Progenitor cell of endocrine pancreas (in vitro differentiated cells): Measurements from ENCODE around the gene MEIOB. TPM values are rescaled to one million over a fixed set of nuclear protein-coding genes. Genes with fewer than 3 reads are reported as not detected.

ENCODE experiments used
- DNase-seq: peaks from one replicate; pipeline ENCODE4 v3.0.0; 2021; ENCODE audit warnings: low spot score; ENCODE audit not compliant: unreplicated experiment
- H3K27ac Mint-ChIP-seq: 2 replicates; pipeline ENCODE4 v1.8.0; 2021; ENCODE audit warnings: mild to moderate bottlenecking, moderate library complexity, mixed read lengths
- H3K27me3 Mint-ChIP-seq: 2 replicates; pipeline ENCODE4 v1.8.0; 2021; ENCODE audit warnings: mixed read lengths
- H3K36me3 Mint-ChIP-seq: 2 replicates; pipeline ENCODE4 v1.8.0; 2022; ENCODE audit warnings: mixed read lengths; ENCODE audit not compliant: insufficient read depth
- H3K4me1 Mint-ChIP-seq: 2 replicates; pipeline ENCODE4 v1.8.0; 2021; ENCODE audit warnings: low read depth, mixed read lengths
- H3K4me3 Mint-ChIP-seq: 2 replicates; pipeline ENCODE4 v1.8.0; 2021; ENCODE audit warnings: low read depth, mild to moderate bottlenecking, moderate library complexity, mixed read lengths
- H3K9me3 Mint-ChIP-seq: 2 replicates; pipeline ENCODE4 v1.8.0; 2021; ENCODE audit warnings: low read depth, mixed read lengths
- total RNA-seq: library from RNA; stranded (reverse); gene quantifications from 2 replicates; pipeline ENCODE4 v1.2.1, GENCODE V29; 2021
- TF ChIP-seq, protein P1 (sequence below): fragments of 200-600 bp; sonication (generic); IDR thresholded peaks from one replicate; pipeline ENCODE4 v1.5.0; 2021; ENCODE audit warnings: antibody characterized with exemption, mild to moderate bottlenecking; ENCODE audit not compliant: unreplicated experiment

MEIOB gene
- total RNA-seq, 1 donor from 2014 or later, result not detected

DNA sequence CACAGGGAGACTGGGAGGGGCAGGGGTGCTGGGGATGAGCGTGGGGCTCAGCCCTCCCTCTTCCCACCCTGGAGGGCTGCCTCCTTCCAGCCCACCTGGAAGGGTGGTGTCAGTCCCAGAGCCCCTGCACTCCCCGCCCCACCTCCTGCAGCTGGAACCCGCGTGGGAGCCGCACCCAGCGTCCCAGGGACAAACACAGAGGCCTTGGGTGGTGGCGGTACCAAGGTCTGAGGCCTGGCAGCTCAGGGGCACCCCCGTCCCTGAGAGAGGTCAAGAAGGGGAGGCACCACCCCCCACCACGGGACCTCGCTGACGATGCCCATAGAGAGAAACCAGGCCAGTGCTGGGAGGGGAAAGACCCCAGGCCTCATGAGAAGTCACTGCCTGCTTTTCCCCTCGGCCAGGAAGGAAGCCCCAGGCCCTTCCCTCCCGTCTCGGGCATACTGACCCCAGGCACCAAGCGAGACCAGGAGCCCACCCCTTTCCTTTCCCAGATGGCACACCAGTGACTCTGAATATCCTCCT is 42.2 kb upstream of the MEIOB start:
- Mint-ChIP-seq H3K4me3 (no peak overlapping the region), H3K27ac (no peak overlapping the region), H3K36me3 (no peaks in the 10 kb centered on the region), H3K4me1 (peaks cover 11% of the 10 kb centered on the region), H3K9me3 (no peaks in the 10 kb centered on the region), H3K27me3 (peaks cover 33% of the 10 kb centered on the region)
- TF ChIP-seq, protein P1, sequence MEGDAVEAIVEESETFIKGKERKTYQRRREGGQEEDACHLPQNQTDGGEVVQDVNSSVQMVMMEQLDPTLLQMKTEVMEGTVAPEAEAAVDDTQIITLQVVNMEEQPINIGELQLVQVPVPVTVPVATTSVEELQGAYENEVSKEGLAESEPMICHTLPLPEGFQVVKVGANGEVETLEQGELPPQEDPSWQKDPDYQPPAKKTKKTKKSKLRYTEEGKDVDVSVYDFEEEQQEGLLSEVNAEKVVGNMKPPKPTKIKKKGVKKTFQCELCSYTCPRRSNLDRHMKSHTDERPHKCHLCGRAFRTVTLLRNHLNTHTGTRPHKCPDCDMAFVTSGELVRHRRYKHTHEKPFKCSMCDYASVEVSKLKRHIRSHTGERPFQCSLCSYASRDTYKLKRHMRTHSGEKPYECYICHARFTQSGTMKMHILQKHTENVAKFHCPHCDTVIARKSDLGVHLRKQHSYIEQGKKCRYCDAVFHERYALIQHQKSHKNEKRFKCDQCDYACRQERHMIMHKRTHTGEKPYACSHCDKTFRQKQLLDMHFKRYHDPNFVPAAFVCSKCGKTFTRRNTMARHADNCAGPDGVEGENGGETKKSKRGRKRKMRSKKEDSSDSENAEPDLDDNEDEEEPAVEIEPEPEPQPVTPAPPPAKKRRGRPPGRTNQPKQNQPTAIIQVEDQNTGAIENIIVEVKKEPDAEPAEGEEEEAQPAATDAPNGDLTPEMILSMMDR, result no peak
- DNase-seq, result no peak

DNA sequence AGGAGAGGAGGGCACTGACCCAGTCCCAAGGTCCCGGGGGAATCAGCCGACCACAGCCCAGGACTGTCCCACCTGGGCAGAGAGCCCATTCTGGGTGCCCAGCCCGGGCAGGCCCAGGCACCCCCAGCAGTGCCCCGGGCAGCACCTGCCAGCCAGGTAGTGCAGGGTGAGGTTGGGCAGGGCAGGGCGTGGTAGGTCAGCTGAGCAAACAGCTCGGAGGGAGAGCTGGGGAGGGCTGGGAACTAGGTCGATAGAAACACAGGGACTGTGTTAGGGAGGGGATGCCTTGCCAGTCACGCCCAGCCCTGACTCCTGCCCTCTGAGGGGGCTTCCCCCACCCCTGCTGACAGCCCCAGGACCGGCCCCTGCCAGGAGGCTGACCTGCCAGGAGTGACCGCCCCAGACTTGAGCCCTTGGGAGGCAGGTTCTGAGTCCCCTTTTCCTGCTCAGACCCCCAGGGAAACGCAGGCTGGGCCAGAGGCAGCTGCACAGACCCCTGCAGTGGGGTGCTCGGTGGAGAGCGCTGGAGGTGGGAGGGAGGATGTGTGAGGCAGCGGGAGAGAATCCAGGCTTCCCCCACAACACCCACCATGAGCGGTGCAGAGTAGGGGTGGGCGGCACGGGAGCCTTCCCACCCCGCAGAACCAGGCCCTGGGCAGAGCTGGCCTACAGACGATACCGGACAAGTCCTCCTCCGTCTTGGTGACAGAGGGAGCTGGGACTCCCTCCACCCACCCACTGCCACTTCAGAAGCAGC is 41.5 kb upstream of the MEIOB start:
- TF ChIP-seq, protein P1, result no peak
- Mint-ChIP-seq H3K9me3 (no peaks in the 10 kb centered on the region), H3K27ac (no peak overlapping the region), H3K36me3 (no peaks in the 10 kb centered on the region), H3K4me1 (peaks cover 13% of the 10 kb centered on the region), H3K4me3 (no peak overlapping the region), H3K27me3 (peaks cover 32% of the 10 kb centered on the region)
- DNase-seq, result no peak

DNA sequence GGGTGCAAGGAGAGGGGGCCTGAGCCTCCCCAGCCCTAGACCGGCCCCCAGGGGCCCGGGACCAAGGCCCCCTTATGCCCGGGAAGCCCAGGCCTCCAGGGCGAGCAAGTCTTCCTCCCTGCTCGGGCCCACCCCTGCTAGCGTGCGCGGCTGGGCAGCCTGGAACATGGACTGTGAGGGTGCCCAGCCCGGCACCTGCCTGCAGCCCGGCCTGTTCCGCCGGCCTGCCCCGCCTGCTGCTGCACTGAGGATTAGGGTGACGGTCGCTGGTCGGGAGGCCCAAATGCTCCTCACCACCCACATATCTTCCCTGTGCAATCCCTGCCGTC is 40.2 kb upstream of the MEIOB start:
- Mint-ChIP-seq H3K9me3 (no peaks in the 10 kb centered on the region), H3K36me3 (no peaks in the 10 kb centered on the region), H3K27ac (no peak overlapping the region), H3K27me3 (peaks cover 31% of the 10 kb centered on the region), H3K4me1 (peaks cover 13% of the 10 kb centered on the region), H3K4me3 (no peak overlapping the region)
- TF ChIP-seq, protein P1, result no peak
- DNase-seq, result no peak

DNA sequence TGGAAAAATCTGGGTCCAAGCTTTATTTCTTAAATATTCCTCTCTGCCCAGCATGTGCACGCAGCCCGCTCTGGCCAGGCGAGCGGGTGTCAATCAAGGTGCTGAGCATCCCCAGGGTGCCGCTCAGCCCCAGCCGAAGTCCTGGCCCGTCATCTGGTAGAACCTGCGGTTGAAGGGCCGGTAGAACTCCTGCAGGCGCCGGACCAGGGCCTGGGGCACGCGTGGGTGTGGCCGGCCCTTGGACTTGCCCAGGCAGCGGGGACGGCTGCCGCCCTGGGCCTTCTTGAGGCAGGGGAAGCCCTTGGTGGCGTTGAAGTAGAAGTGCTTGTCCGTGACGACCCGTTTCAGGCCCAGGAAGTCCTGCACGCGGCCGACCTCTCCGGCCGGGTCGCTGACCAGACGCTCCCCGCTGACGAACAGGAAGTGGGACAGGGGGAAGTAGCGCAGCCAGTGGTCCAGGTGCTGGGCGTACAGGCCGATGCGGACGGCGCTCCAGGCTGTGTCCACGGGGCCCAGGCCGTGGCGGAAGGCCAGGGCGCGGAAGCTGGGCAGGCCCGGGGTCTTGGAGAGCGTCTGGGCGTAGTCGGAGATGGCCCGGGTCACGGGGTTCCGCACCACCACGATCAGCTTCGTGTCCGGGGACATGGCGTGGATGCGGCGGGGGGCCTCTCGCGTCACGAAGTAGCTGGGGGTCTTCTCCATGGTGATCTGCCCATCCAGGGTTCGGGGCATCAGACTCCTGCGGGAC is 39.7 kb upstream of the MEIOB start:
- no peak overlapping the region for H3K4me3 Mint-ChIP-seq
- no peak overlapping the region for H3K27ac Mint-ChIP-seq
- no peak for DNase-seq

More for the DNA sequence above, 39.7 kb upstream of the MEIOB start:
- Mint-ChIP-seq H3K36me3 (no peaks in the 10 kb centered on the region), H3K4me1 (peaks cover 13% of the 10 kb centered on the region), H3K9me3 (no peaks in the 10 kb centered on the region), H3K27me3 (peaks cover 29% of the 10 kb centered on the region)
- TF ChIP-seq, protein P1, result no peak
